Memory B cell (primary cell): ENCODE data around the gene TMEM214.
A peak's percentile ranks its signal among the peaks of the same experiment; 100 is the strongest.

Experiments used
- ATAC-seq: fragments of 150-1000 bp; cut with Tn5 transposase; 2 replicates; pipeline ENCODE4 v1.10.0; 2021; ENCODE audit warnings: low read depth, mild to moderate bottlenecking, moderate library complexity
- DNase-seq, 2 donors: peaks; one replicate each; pipeline ENCODE4 v3.0.0; 2022; ENCODE audit warnings: low spot score in 2 of 2
- H3K27ac Mint-ChIP-seq: one replicate; pipeline ENCODE4 v1.8.0; 2022; ENCODE audit warnings: mild to moderate bottlenecking, moderate library complexity, mixed read lengths
- H3K27me3 Mint-ChIP-seq: one replicate; pipeline ENCODE4 v1.8.0; 2022; ENCODE audit warnings: mixed read lengths
- H3K36me3 Mint-ChIP-seq: one replicate; pipeline ENCODE4 v1.8.0; 2022; ENCODE audit warnings: mild to moderate bottlenecking, mixed read lengths
- H3K4me1 Mint-ChIP-seq: one replicate; pipeline ENCODE4 v1.8.0; 2022; ENCODE audit warnings: mixed read lengths
- H3K4me3 Mint-ChIP-seq: one replicate; pipeline ENCODE4 v1.8.0; 2022; ENCODE audit warnings: mild to moderate bottlenecking, moderate library complexity, mixed read lengths
- H3K9me3 Mint-ChIP-seq: one replicate; pipeline ENCODE4 v1.8.0; 2022; ENCODE audit warnings: mixed read lengths

The TMEM214 gene

GRCh38 chr2:27054721-27055120 lies 22.0 kb downstream of the TMEM214 start:
- Mint-ChIP-seq H3K4me1 (peaks cover 15% of the 10 kb centered on the region), H3K27ac (no peak overlapping the region), H3K9me3 (no peaks in the 10 kb centered on the region), H3K27me3 (no peaks in the 10 kb centered on the region), H3K4me3 (no peak overlapping the region), H3K36me3 (peaks cover 20% of the 10 kb centered on the region)
- DNase-seq (no peak), ATAC-seq (no peak)

- ATAC-seq (no peak), DNase-seq (no peak)
- Mint-ChIP-seq H3K4me1 (peaks cover 5% of the 10 kb centered on the region), H3K4me3 (no peak overlapping the region), H3K27ac (no peak overlapping the region), H3K9me3 (no peaks in the 10 kb centered on the region), H3K27me3 (no peaks in the 10 kb centered on the region), H3K36me3 (peaks cover 20% of the 10 kb centered on the region)
Observed at GRCh38 chr2:27057184-27057583, 24.4 kb downstream of the TMEM214 start.

- Mint-ChIP-seq H3K4me1 (peaks cover 7% of the 10 kb centered on the region), H3K9me3 (no peaks in the 10 kb centered on the region), H3K4me3 (no peak overlapping the region), H3K27ac (no peak overlapping the region), H3K36me3 (peaks cover 23% of the 10 kb centered on the region), H3K27me3 (no peaks in the 10 kb centered on the region)
- ATAC-seq (no peak), DNase-seq (no peak)
Observed at GRCh38 chr2:27058210-27058609, 25.4 kb downstream of the TMEM214 start.

- no peak overlapping the region for H3K4me3 Mint-ChIP-seq
- peaks cover 18% of the 10 kb centered on the region for H3K36me3 Mint-ChIP-seq
- no peak for ATAC-seq
- no peak for DNase-seq
- no peak overlapping the region for H3K27ac Mint-ChIP-seq
- no peaks in the 10 kb centered on the region for H3K9me3 Mint-ChIP-seq
- H3K27me3 Mint-ChIP-seq = no peaks in the 10 kb centered on the region
- H3K4me1 Mint-ChIP-seq = peaks cover 10% of the 10 kb centered on the region
Observed at GRCh38 chr2:27059141-27059820, 26.5 kb downstream of the TMEM214 start.

GRCh38 chr2:27060323-27060722 lies 27.6 kb downstream of the TMEM214 start:
- H3K36me3 Mint-ChIP-seq = peaks cover 13% of the 10 kb centered on the region
- ATAC-seq = no peak
- H3K9me3 Mint-ChIP-seq = no peaks in the 10 kb centered on the region
- no peak overlapping the region for H3K4me3 Mint-ChIP-seq
- no peaks in the 10 kb centered on the region for H3K27me3 Mint-ChIP-seq
- DNase-seq = no peak
- H3K27ac Mint-ChIP-seq = no peak overlapping the region
- peaks cover 7% of the 10 kb centered on the region for H3K4me1 Mint-ChIP-seq

- H3K36me3 Mint-ChIP-seq = peaks cover 23% of the 10 kb centered on the region
Observed at GRCh38 chr2:27065128-27065527, 32.4 kb downstream of the TMEM214 start.

GRCh38 chr2:27067385-27067784 lies 34.6 kb downstream of the TMEM214 start:
- Mint-ChIP-seq H3K27ac (no peak overlapping the region), H3K4me3 (no peak overlapping the region), H3K36me3 (peaks cover 23% of the 10 kb centered on the region), H3K9me3 (no peaks in the 10 kb centered on the region), H3K27me3 (no peaks in the 10 kb centered on the region), H3K4me1 (peaks cover 32% of the 10 kb centered on the region)
- ATAC-seq = no peak
- no peak for DNase-seq

More at GRCh38 chr2:27065128-27065527, 32.4 kb downstream of the TMEM214 start:
- peaks cover 26% of the 10 kb centered on the region for H3K4me1 Mint-ChIP-seq
- no peak overlapping the region for H3K4me3 Mint-ChIP-seq
- H3K9me3 Mint-ChIP-seq = no peaks in the 10 kb centered on the region
- DNase-seq (no peak), ATAC-seq (no peak)
- no peak overlapping the region for H3K27ac Mint-ChIP-seq
- H3K27me3 Mint-ChIP-seq = no peaks in the 10 kb centered on the region

- H3K4me3 Mint-ChIP-seq = no peak overlapping the region
- no peaks in the 10 kb centered on the region for H3K27me3 Mint-ChIP-seq
- no peak for ATAC-seq
- DNase-seq = no peak
- no peaks in the 10 kb centered on the region for H3K9me3 Mint-ChIP-seq
- peak overlapping the region; percentile 93 for H3K27ac Mint-ChIP-seq
- peaks cover 19% of the 10 kb centered on the region for H3K36me3 Mint-ChIP-seq
- peaks cover 28% of the 10 kb centered on the region for H3K4me1 Mint-ChIP-seq
Observed at GRCh38 chr2:27069436-27069835, 36.7 kb downstream of the TMEM214 start.

GRCh38 chr2:27069961-27070618 lies 37.3 kb downstream of the TMEM214 start:
- Mint-ChIP-seq H3K4me3 (peak overlapping the region; percentile 98), H3K4me1 (peaks cover 34% of the 10 kb centered on the region), H3K27me3 (no peaks in the 10 kb centered on the region), H3K9me3 (no peaks in the 10 kb centered on the region), H3K36me3 (peaks cover 19% of the 10 kb centered on the region), H3K27ac (peak overlapping the region; percentile 93)
- no peak for DNase-seq
- no peak for ATAC-seq

GRCh38 chr2:27070653-27071276 lies 38.0 kb downstream of the TMEM214 start:
- Mint-ChIP-seq H3K36me3 (peaks cover 17% of the 10 kb centered on the region), H3K4me1 (peaks cover 34% of the 10 kb centered on the region), H3K27ac (peak overlapping the region; percentile 93), H3K27me3 (no peaks in the 10 kb centered on the region), H3K9me3 (no peaks in the 10 kb centered on the region), H3K4me3 (peak overlapping the region; percentile 98)
- no peak for DNase-seq
- peak; percentile 2 for ATAC-seq

- Mint-ChIP-seq H3K27me3 (no peaks in the 10 kb centered on the region), H3K9me3 (no peaks in the 10 kb centered on the region), H3K4me3 (peak within 1 kb of the TSS; percentile 98), H3K4me1 (peaks cover 37% of the 10 kb centered on the region), H3K36me3 (peaks cover 13% of the 10 kb centered on the region), H3K27ac (peak within 1 kb of the TSS; percentile 93)
- DNase-seq (peak; percentile 87 to 89), ATAC-seq (peak; percentile 92)
Observed at GRCh38 chr2:27071277-27071989, 38.7 kb downstream of the TMEM214 start, which contains the start of gene OST4. Gene OST4 (minus strand): TSS chr2:27071654.

- DNase-seq (no peak), ATAC-seq (no peak)
- peaks cover 41% of the 10 kb centered on the region for H3K4me1 Mint-ChIP-seq
- H3K9me3 Mint-ChIP-seq = no peaks in the 10 kb centered on the region
- peaks cover 13% of the 10 kb centered on the region for H3K36me3 Mint-ChIP-seq
- peak overlapping the region; percentile 93 for H3K27ac Mint-ChIP-seq
- no peaks in the 10 kb centered on the region for H3K27me3 Mint-ChIP-seq
- peak overlapping the region; percentile 83 for H3K4me3 Mint-ChIP-seq
Observed at GRCh38 chr2:27071990-27072830, 39.4 kb downstream of the TMEM214 start.

GRCh38 chr2:27072920-27073319 lies 40.2 kb downstream of the TMEM214 start:
- no peaks in the 10 kb centered on the region for H3K9me3 Mint-ChIP-seq
- peaks cover 46% of the 10 kb centered on the region for H3K4me1 Mint-ChIP-seq
- ATAC-seq (no peak), DNase-seq (no peak)
- H3K4me3 Mint-ChIP-seq = peak overlapping the region; percentile 51
- H3K27ac Mint-ChIP-seq = no peak overlapping the region
- H3K27me3 Mint-ChIP-seq = peaks cover 1% of the 10 kb centered on the region
- peaks cover 11% of the 10 kb centered on the region for H3K36me3 Mint-ChIP-seq
